Peyer's patch (tissue), 4 donors: ENCODE data around the gene EGLN2.

Source experiments
- CTCF ChIP-seq, 6 experiments: fragments of 450-650 bp in 4 of 6; fragments of 200-600 bp in 2 of 6; sonication (generic) in 1 of 6; IDR thresholded peaks; one replicate each; pipeline ENCODE4 v1.5.1; 2017 to 2019; ENCODE audit warnings: antibody characterized with exemption in 6 of 6, mild to moderate bottlenecking in 3 of 6, moderate library complexity in 1 of 6
- POLR2A ChIP-seq, 2 donors: fragments of 450-650 bp; IDR thresholded peaks; one replicate each; pipeline ENCODE4 v1.5.1; 2017; ENCODE audit warnings: antibody characterized with exemption in 2 of 2, mild to moderate bottlenecking in 2 of 2, moderate library complexity in 2 of 2

- TF ChIP-seq CTCF (IDR thresholded peaks at IDR 0.05) (no peak), POLR2A (IDR thresholded peaks at IDR 0.05) (no peak)
Observed at GRCh38 chr19:40836754-40837429, 37.9 kb downstream of the EGLN2 start.
